ENCODE measurements around the gene IL10RA. TPM values are rescaled to one million over a fixed set of nuclear protein-coding genes. Genes with fewer than 3 reads are reported as not detected.
"Not testable (repeated sequence)": the region's sequence is repeated elsewhere in the genome, so short reads cannot be mapped to it uniquely, and the experiment has no call there.

Gene IL10RA
- total and polyA plus RNA-seq, 7 experiments from 2014 or later, result 85.2 to 300 (median 171) TPM

GRCh38 chr11:117976445-117976844 is 9.7 kb upstream of the IL10RA start:
- Histone ChIP-seq H3K27ac (ENCODE audit: low read depth, low read length) (no peak overlapping the region), H3K4me1 (ENCODE audit: control insufficient read depth in 2 of 2, insufficient read depth in 2 of 2, low read length in 2 of 2) (peaks cover 47 to 50% of the 10 kb centered on the region in 2 donors), H3K36me3 (ENCODE audit: control insufficient read depth in 2 of 3, insufficient read depth in 3 of 3, low read length in 3 of 3) (no peaks in the 10 kb centered on the region), H3K9me3 (ENCODE audit: control insufficient read depth in 2 of 3, low read length in 3 of 3) (no peaks in the 10 kb centered on the region), H3K4me3 (ENCODE audit: low read length) (no peak overlapping the region), H3K27me3 (ENCODE audit: control insufficient read depth in 2 of 2, insufficient read depth in 2 of 2, low read length in 2 of 2) (no peaks in the 10 kb centered on the region)
- ChIA-PET CTCF (interaction anchor here (0.6 to 1.3 kb wide), 4 partner anchors 16 to 77 kb away, joined by 3 to 4 read pairs (median 3); no protein-coding TSS in a partner anchor), POLR2A (interaction anchor here (0.6 to 16.0 kb wide), 3 partner anchors 11 to 591 kb away, joined by 3 to 302 read pairs (median 28); partner anchors contain the start of gene IL10RA)
- no peaks in the 10 kb centered on the region for H3K27me3 Mint-ChIP-seq
- H3K9me3 Mint-ChIP-seq, result peaks cover 0 to 14% (median 0%) of the 10 kb centered on the region in 11 donors
- ATAC-seq (no peak), DNase-seq (no peak)
- H3K4me3 Mint-ChIP-seq, result peak overlapping the region in 6 of 10 donors; percentile 10 to 93 (median 86)
- H3K36me3 Mint-ChIP-seq, result peaks cover 0 to 59% (median 7%) of the 10 kb centered on the region in 5 donors
- H3K27ac Mint-ChIP-seq, result peak overlapping the region in 5 of 9 donors; percentile 2 to 86 (median 41)
- peaks cover 47 to 80% (median 76%) of the 10 kb centered on the region in 7 donors for H3K4me1 Mint-ChIP-seq
- intact Hi-C loops (cut with micrococcal nuclease), result loop anchor here in 1 of 2 donors (1.0 kb wide), 1 partner anchor 10 kb away; the partner anchor contains the start of gene IL10RA

- Histone ChIP-seq H3K4me1 (ENCODE audit: control insufficient read depth in 2 of 2, insufficient read depth in 2 of 2, low read length in 2 of 2) (peaks cover 41 to 48% of the 10 kb centered on the region in 2 donors), H3K9me3 (ENCODE audit: control insufficient read depth in 2 of 3, low read length in 3 of 3) (no peaks in the 10 kb centered on the region), H3K36me3 (ENCODE audit: control insufficient read depth in 2 of 3, insufficient read depth in 3 of 3, low read length in 3 of 3) (no peaks in the 10 kb centered on the region), H3K27me3 (ENCODE audit: control insufficient read depth in 2 of 2, insufficient read depth in 2 of 2, low read length in 2 of 2) (no peaks in the 10 kb centered on the region), H3K27ac (ENCODE audit: low read depth, low read length) (no peak overlapping the region), H3K4me3 (ENCODE audit: low read length) (no peak overlapping the region)
- peak overlapping the region in 8 of 9 donors; percentile 20 to 94 (median 86) for H3K27ac Mint-ChIP-seq
- intact Hi-C loops (cut with micrococcal nuclease), result no loop called here
- no peak for DNase-seq
- CTCF ChIA-PET, result interaction anchor here (1.0 to 1.7 kb wide), 3 partner anchors 26 to 76 kb away, joined by 3 to 8 read pairs (median 4); no protein-coding TSS in a partner anchor
- H3K36me3 Mint-ChIP-seq, result peaks cover 0 to 63% (median 7%) of the 10 kb centered on the region in 5 donors
- peaks cover 0 to 14% (median 2%) of the 10 kb centered on the region in 11 donors for H3K9me3 Mint-ChIP-seq
- ATAC-seq, result no peak
- H3K27me3 Mint-ChIP-seq, result no peaks in the 10 kb centered on the region
- H3K4me1 Mint-ChIP-seq, result peaks cover 45 to 80% (median 75%) of the 10 kb centered on the region in 7 donors
- peak overlapping the region; percentile 44 to 93 (median 81) for H3K4me3 Mint-ChIP-seq
- POLR2A ChIA-PET, result interaction anchor here (4.6 to 16.0 kb wide), 2 partner anchors 10 to 24 kb away, joined by 28 to 302 read pairs; partner anchors contain the start of gene IL10RA
Measured at GRCh38 chr11:117977029-117977428, 9.2 kb upstream of the IL10RA start.

- H3K27me3 ChIP-seq (ENCODE audit: control insufficient read depth in 2 of 2, insufficient read depth in 2 of 2, low read length in 2 of 2); H3K27ac ChIP-seq (ENCODE audit: low read depth, low read length); ATAC-seq; H3K27me3 Mint-ChIP-seq; H3K36me3 ChIP-seq (ENCODE audit: control insufficient read depth in 2 of 3, insufficient read depth in 3 of 3, low read length in 3 of 3); H3K9me3 ChIP-seq (ENCODE audit: control insufficient read depth in 2 of 3, low read length in 3 of 3); H3K4me3 ChIP-seq (ENCODE audit: low read length); intact Hi-C loops (cut with micrococcal nuclease): not testable (repeated sequence)
- Mint-ChIP-seq H3K27ac (peak overlapping the region; percentile 54 to 94 (median 86)), H3K36me3 (peaks cover 0 to 60% (median 7%) of the 10 kb centered on the region in 5 donors), H3K4me1 (peaks cover 38 to 76% (median 70%) of the 10 kb centered on the region in 7 donors), H3K9me3 (peaks cover 0 to 14% (median 2%) of the 10 kb centered on the region in 11 donors), H3K4me3 (peak overlapping the region; percentile 58 to 93 (median 81))
- ChIA-PET POLR2A (interaction anchor here (1.1 to 16.0 kb wide), 4 partner anchors 9 to 25 kb away, joined by 3 to 302 read pairs (median 16); partner anchors contain the start of gene IL10RA), CTCF (interaction anchor here (1.0 to 1.7 kb wide), 3 partner anchors 9 to 44 kb away, joined by 3 to 8 read pairs (median 5); partner anchors contain the start of gene IL10RA)
- DNase-seq, result peak in 3 of 9 donors; percentile 24 to 29 (median 29)
- peaks cover 37 to 44% of the 10 kb centered on the region in 2 donors for H3K4me1 ChIP-seq (ENCODE audit: control insufficient read depth in 2 of 2, insufficient read depth in 2 of 2, low read length in 2 of 2)
Measured at GRCh38 chr11:117977612-117978264, 8.5 kb upstream of the IL10RA start.

- H3K27me3 ChIP-seq (ENCODE audit: control insufficient read depth in 2 of 2, insufficient read depth in 2 of 2, low read length in 2 of 2); ATAC-seq; H3K27me3 Mint-ChIP-seq; H3K4me3 ChIP-seq (ENCODE audit: low read length); intact Hi-C loops (cut with micrococcal nuclease); H3K36me3 ChIP-seq (ENCODE audit: control insufficient read depth in 2 of 3, insufficient read depth in 3 of 3, low read length in 3 of 3); DNase-seq; H3K27ac ChIP-seq (ENCODE audit: low read depth, low read length); H3K9me3 ChIP-seq (ENCODE audit: control insufficient read depth in 2 of 3, low read length in 3 of 3): not testable (repeated sequence)
- Mint-ChIP-seq H3K27ac (peak overlapping the region in 5 of 9 donors; percentile 54 to 94 (median 85)), H3K36me3 (peaks cover 0 to 59% (median 7%) of the 10 kb centered on the region in 5 donors), H3K9me3 (peaks cover 0 to 14% (median 2%) of the 10 kb centered on the region in 11 donors), H3K4me3 (peak overlapping the region in 8 of 10 donors; percentile 58 to 93 (median 81)), H3K4me1 (peaks cover 34 to 76% (median 70%) of the 10 kb centered on the region in 7 donors)
- POLR2A ChIA-PET, result interaction anchor here (0.9 to 16.0 kb wide), 7 partner anchors 9 to 37 kb away, joined by 3 to 302 read pairs (median 4); partner anchors contain the start of gene IL10RA
- CTCF ChIA-PET, result interaction anchor here (1.2 to 2.3 kb wide), 5 partner anchors 8 to 31 kb away, joined by 5 to 10 read pairs (median 8); partner anchors contain the start of gene IL10RA
- peaks cover 37 to 41% of the 10 kb centered on the region in 2 donors for H3K4me1 ChIP-seq (ENCODE audit: control insufficient read depth in 2 of 2, insufficient read depth in 2 of 2, low read length in 2 of 2)
Measured at GRCh38 chr11:117978291-117978910, 7.8 kb upstream of the IL10RA start.

GRCh38 chr11:117978991-117979390 is 7.2 kb upstream of the IL10RA start:
- H3K36me3 Mint-ChIP-seq, result peaks cover 0 to 59% (median 7%) of the 10 kb centered on the region in 5 donors
- POLR2A ChIA-PET, result interaction anchor here (0.8 to 16.0 kb wide), 9 partner anchors 8 to 72 kb away, joined by 3 to 302 read pairs (median 5); partner anchors contain the start of gene IL10RA
- CTCF ChIA-PET, result interaction anchor here (1.0 to 2.3 kb wide), 4 partner anchors 9 to 32 kb away, joined by 4 to 10 read pairs (median 8); no protein-coding TSS in a partner anchor
- no peak for DNase-seq
- Histone ChIP-seq H3K27ac (ENCODE audit: low read depth, low read length) (no peak overlapping the region), H3K27me3 (ENCODE audit: control insufficient read depth in 2 of 2, insufficient read depth in 2 of 2, low read length in 2 of 2) (no peaks in the 10 kb centered on the region), H3K4me1 (ENCODE audit: control insufficient read depth in 2 of 2, insufficient read depth in 2 of 2, low read length in 2 of 2) (peaks cover 36 to 39% of the 10 kb centered on the region in 2 donors), H3K36me3 (ENCODE audit: control insufficient read depth in 2 of 3, insufficient read depth in 3 of 3, low read length in 3 of 3) (no peaks in the 10 kb centered on the region), H3K4me3 (ENCODE audit: low read length) (no peak overlapping the region), H3K9me3 (ENCODE audit: control insufficient read depth in 2 of 3, low read length in 3 of 3) (no peaks in the 10 kb centered on the region)
- H3K4me1 Mint-ChIP-seq, result peaks cover 36 to 78% (median 71%) of the 10 kb centered on the region in 7 donors
- H3K27ac Mint-ChIP-seq, result peak overlapping the region in 6 of 9 donors; percentile 59 to 76 (median 72)
- peak overlapping the region in 6 of 10 donors; percentile 14 to 55 (median 24) for H3K4me3 Mint-ChIP-seq
- intact Hi-C loops (cut with micrococcal nuclease), result no loop called here
- no peak for ATAC-seq
- H3K27me3 Mint-ChIP-seq, result no peaks in the 10 kb centered on the region
- H3K9me3 Mint-ChIP-seq, result peaks cover 0 to 14% (median 2%) of the 10 kb centered on the region in 11 donors

Data from naive thymus-derived CD4-positive, alpha-beta T cell (primary cell).